Retinal pigment epithelial cell (primary cell): Measurements from ENCODE around the gene EZH2.

Experiments used
- DNase-seq: peaks from one replicate; pipeline ENCODE4 v3.0.0-alpha.2; 2010; ENCODE audit warnings: low read depth
- H3K4me3 ChIP-seq: 2 replicates; pipeline ENCODE4 v1.5.1; 2011; ENCODE audit warnings: mild to moderate bottlenecking, low read length, control low read depth, moderate library complexity
- TF ChIP-seq, protein P1 (sequence below): conservative IDR thresholded peaks from 2 replicates; pipeline ENCODE4 v1.5.1; 2011; ENCODE audit warnings: low read depth, low read length, control low read depth, inconsistent platforms

EZH2 gene

GRCh38 chr7:148790850-148791249, 93.2 kb downstream of the EZH2 start:
- TF ChIP-seq, protein P1, sequence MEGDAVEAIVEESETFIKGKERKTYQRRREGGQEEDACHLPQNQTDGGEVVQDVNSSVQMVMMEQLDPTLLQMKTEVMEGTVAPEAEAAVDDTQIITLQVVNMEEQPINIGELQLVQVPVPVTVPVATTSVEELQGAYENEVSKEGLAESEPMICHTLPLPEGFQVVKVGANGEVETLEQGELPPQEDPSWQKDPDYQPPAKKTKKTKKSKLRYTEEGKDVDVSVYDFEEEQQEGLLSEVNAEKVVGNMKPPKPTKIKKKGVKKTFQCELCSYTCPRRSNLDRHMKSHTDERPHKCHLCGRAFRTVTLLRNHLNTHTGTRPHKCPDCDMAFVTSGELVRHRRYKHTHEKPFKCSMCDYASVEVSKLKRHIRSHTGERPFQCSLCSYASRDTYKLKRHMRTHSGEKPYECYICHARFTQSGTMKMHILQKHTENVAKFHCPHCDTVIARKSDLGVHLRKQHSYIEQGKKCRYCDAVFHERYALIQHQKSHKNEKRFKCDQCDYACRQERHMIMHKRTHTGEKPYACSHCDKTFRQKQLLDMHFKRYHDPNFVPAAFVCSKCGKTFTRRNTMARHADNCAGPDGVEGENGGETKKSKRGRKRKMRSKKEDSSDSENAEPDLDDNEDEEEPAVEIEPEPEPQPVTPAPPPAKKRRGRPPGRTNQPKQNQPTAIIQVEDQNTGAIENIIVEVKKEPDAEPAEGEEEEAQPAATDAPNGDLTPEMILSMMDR = no peak
- DNase-seq = no peak
- no peak overlapping the region for H3K4me3 ChIP-seq

DNA sequence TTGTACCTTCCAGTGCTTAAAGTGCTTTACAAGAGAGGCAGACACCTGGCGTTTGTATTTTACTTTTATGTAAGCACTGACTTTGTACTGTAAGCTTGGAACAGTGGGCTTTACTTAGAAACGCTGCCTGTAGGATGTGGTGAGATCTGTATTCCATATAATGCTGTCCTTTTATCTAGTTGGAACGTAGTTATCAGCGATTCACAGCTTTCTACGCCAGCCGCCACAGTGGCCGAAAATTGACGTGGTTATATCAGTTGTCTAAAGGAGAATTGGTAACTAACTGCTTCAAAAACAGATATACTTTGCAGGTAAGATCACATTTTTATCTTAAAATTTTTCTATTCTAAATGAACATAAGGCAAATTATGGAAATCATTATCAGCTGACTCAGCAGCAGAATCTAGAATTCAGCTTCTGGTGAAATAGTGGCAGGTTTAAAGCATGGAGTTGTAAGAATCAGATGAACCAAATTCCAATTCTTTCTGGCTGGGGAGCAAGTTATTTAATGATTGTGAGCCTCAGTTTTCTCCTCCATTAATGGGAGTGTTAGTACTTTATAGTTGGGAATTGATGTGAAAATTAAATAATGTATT, 93.9 kb downstream of the EZH2 start:
- H3K4me3 ChIP-seq = no peak overlapping the region
- TF ChIP-seq, protein P1 = no peak
- no peak for DNase-seq

DNA sequence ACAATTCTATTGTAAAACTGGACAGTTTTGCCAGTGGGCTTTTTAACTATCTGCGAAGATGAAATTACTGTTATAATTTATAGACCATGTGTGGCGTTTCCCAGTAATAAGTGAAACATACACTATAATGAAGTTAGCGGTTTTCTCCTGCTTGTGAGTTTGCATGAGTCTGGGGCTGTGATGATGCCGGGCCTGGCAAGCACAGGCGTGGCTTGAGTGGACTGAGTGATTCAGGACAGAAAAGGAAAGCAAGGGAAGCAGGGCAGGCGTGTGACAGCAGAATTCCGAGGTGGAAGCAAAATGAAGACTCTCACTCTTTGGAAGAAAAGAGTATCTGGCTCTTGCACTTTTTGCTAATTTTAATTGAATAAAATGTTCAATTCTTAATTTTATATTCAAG, 94.9 kb downstream of the EZH2 start:
- no peak overlapping the region for H3K4me3 ChIP-seq
- DNase-seq = no peak
- TF ChIP-seq, protein P1 = no peak

- TF ChIP-seq, protein P1 = no peak
These were observed 96.4 kb downstream of the EZH2 start for GRCh38 chr7:148787571-148788295.

DNA sequence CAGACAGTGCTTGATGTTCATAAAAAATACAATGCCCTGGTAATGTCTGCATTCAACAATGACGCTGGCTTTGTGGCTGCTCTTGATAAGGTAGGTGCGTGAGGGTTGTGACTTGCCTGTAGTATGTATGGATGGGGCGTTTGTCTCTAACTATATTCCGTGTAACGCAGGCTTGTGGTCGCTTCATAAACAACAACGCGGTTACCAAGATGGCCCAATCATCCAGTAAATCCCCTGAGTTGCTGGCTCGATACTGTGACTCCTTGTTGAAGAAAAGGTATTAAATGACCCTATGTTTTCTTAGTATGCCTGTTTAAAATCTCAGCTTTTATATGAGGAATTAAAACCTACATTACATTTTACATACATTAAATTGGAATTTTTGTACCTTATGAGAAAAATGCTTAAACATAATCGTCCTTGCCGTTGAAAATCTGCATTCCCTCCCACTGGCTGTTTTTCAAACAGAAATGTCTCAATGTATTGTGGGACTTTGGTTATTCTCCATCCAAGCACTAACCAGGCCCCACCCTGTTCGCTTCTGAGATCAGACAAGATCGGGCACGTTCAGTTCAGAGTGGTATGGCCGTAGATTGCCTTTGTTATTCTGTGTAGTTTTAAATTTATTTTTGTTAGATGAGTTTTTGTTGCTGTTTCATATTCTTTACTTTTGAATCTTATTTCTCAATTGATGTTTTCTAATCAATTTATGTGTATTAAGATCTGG, 100.1 kb downstream of the EZH2 start:
- H3K4me3 ChIP-seq = no peak overlapping the region
- TF ChIP-seq, protein P1 = no peak
- DNase-seq = no peak

More at GRCh38 chr7:148787571-148788295, 96.4 kb downstream of the EZH2 start:
- H3K4me3 ChIP-seq = no peak overlapping the region
- no peak for DNase-seq

GRCh38 chr7:148782757-148783456, 101.2 kb downstream of the EZH2 start:
- no peak for DNase-seq
- TF ChIP-seq, protein P1 = no peak
- peak overlapping the region; percentile 29 for H3K4me3 ChIP-seq
